ENCODE results near the gene MEIS2.

Gene MEIS2

DNA sequence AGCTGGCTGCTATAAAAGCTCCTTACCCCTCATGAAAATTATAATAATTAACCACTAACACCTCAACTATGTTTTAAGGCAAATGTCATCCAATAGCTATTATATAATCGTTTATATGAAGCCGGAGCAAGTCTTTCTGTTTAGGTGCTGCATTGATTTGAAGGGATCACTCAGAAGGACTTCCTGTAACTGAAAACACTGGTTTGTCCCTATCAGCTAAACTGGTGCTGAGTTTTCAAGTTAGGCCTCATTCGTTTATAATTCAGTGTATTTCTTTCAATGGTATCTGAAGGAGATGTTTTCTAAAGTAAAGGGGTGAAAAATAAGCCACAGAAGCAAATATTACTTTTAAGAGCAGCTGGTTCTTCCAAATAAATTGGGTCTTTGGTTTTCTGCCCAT, 14.2 kb downstream of the MEIS2 start (continued):
- TF ChIP-seq, protein P1, sequence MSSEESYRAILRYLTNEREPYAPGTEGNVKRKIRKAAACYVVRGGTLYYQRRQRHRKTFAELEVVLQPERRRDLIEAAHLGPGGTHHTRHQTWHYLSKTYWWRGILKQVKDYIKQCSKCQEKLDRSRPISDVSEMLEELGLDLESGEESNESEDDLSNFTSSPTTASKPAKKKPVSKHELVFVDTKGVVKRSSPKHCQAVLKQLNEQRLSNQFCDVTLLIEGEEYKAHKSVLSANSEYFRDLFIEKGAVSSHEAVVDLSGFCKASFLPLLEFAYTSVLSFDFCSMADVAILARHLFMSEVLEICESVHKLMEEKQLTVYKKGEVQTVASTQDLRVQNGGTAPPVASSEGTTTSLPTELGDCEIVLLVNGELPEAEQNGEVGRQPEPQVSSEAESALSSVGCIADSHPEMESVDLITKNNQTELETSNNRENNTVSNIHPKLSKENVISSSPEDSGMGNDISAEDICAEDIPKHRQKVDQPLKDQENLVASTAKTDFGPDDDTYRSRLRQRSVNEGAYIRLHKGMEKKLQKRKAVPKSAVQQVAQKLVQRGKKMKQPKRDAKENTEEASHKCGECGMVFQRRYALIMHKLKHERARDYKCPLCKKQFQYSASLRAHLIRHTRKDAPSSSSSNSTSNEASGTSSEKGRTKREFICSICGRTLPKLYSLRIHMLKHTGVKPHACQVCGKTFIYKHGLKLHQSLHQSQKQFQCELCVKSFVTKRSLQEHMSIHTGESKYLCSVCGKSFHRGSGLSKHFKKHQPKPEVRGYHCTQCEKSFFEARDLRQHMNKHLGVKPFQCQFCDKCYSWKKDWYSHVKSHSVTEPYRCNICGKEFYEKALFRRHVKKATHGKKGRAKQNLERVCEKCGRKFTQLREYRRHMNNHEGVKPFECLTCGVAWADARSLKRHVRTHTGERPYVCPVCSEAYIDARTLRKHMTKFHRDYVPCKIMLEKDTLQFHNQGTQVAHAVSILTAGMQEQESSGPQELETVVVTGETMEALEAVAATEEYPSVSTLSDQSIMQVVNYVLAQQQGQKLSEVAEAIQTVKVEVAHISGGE (tag by site-specific recombination; conservative IDR thresholded peaks at IDR 0.05; ENCODE audit: low read depth), result no peak
- TF ChIP-seq RBAK (tag by site-specific recombination; IDR thresholded peaks at IDR 0.05) (no peak), ZNF138 (tag by site-specific recombination; IDR thresholded peaks at IDR 0.05; ENCODE audit: borderline replicate concordance) (no peak), SCRT2 (tag by site-specific recombination; IDR thresholded peaks at IDR 0.05) (no peak), WT1 (tag by site-specific recombination; IDR thresholded peaks at IDR 0.05) (no peak)
- TF ChIP-seq, protein P2, sequence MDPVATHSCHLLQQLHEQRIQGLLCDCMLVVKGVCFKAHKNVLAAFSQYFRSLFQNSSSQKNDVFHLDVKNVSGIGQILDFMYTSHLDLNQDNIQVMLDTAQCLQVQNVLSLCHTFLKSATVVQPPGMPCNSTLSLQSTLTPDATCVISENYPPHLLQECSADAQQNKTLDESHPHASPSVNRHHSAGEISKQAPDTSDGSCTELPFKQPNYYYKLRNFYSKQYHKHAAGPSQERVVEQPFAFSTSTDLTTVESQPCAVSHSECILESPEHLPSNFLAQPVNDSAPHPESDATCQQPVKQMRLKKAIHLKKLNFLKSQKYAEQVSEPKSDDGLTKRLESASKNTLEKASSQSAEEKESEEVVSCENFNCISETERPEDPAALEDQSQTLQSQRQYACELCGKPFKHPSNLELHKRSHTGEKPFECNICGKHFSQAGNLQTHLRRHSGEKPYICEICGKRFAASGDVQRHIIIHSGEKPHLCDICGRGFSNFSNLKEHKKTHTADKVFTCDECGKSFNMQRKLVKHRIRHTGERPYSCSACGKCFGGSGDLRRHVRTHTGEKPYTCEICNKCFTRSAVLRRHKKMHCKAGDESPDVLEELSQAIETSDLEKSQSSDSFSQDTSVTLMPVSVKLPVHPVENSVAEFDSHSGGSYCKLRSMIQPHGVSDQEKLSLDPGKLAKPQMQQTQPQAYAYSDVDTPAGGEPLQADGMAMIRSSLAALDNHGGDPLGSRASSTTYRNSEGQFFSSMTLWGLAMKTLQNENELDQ (tag by site-specific recombination; IDR thresholded peaks at IDR 0.05; ENCODE audit: low read depth), result no peak
- TF ChIP-seq, protein P3, sequence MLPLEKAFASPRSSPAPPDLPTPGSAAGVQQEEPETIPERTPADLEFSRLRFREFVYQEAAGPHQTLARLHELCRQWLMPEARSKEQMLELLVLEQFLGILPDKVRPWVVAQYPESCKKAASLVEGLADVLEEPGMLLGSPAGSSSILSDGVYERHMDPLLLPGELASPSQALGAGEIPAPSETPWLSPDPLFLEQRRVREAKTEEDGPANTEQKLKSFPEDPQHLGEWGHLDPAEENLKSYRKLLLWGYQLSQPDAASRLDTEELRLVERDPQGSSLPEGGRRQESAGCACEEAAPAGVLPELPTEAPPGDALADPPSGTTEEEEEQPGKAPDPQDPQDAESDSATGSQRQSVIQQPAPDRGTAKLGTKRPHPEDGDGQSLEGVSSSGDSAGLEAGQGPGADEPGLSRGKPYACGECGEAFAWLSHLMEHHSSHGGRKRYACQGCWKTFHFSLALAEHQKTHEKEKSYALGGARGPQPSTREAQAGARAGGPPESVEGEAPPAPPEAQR (tag by site-specific recombination; IDR thresholded peaks at IDR 0.05), result no peak
- TF ChIP-seq, protein P4, sequence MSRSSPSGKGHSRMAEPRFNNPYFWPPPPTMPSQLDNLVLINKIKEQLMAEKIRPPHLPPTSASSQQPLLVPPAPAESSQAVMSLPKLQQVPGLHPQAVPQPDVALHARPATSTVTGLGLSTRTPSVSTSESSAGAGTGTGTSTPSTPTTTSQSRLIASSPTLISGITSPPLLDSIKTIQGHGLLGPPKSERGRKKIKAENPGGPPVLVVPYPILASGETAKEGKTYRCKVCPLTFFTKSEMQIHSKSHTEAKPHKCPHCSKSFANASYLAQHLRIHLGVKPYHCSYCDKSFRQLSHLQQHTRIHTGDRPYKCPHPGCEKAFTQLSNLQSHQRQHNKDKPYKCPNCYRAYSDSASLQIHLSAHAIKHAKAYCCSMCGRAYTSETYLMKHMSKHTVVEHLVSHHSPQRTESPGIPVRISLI (tag by site-specific recombination; IDR thresholded peaks at IDR 0.05), result no peak
- TF ChIP-seq, protein P5, sequence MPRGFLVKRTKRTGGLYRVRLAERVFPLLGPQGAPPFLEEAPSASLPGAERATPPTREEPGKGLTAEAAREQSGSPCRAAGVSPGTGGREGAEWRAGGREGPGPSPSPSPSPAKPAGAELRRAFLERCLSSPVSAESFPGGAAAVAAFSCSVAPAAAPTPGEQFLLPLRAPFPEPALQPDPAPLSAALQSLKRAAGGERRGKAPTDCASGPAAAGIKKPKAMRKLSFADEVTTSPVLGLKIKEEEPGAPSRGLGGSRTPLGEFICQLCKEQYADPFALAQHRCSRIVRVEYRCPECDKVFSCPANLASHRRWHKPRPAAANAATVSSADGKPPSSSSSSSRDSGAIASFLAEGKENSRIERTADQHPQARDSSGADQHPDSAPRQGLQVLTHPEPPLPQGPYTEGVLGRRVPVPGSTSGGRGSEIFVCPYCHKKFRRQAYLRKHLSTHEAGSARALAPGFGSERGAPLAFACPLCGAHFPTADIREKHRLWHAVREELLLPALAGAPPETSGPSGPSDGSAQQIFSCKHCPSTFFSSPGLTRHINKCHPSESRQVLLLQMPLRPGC (tag by site-specific recombination; IDR thresholded peaks at IDR 0.05), result no peak
- TF ChIP-seq, protein P6, sequence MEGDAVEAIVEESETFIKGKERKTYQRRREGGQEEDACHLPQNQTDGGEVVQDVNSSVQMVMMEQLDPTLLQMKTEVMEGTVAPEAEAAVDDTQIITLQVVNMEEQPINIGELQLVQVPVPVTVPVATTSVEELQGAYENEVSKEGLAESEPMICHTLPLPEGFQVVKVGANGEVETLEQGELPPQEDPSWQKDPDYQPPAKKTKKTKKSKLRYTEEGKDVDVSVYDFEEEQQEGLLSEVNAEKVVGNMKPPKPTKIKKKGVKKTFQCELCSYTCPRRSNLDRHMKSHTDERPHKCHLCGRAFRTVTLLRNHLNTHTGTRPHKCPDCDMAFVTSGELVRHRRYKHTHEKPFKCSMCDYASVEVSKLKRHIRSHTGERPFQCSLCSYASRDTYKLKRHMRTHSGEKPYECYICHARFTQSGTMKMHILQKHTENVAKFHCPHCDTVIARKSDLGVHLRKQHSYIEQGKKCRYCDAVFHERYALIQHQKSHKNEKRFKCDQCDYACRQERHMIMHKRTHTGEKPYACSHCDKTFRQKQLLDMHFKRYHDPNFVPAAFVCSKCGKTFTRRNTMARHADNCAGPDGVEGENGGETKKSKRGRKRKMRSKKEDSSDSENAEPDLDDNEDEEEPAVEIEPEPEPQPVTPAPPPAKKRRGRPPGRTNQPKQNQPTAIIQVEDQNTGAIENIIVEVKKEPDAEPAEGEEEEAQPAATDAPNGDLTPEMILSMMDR (tag by site-specific recombination; IDR thresholded peaks at IDR 0.05), result no peak

DNA sequence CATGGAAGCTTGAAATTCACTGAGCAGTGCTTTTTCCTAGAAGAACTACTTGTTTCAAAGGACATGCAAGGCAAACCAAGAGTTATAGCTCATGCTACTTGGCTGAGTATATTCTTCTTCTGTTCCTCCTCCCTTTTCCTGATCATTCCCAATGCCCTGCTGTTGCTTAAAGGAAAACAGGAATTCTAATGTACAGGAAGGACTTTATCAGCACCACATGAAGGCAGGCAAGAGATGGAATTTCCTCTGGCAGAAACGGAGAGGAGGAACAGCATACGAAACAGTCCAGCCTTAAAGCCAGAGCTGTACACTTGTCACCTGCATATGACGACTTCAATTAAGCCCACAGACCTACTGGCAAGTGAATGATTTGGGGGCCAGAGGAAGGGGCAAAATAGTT, 15.7 kb downstream of the MEIS2 start:
- POLR2A ChIA-PET, result no interaction called here
- no peak overlapping the region for H3K4me3 ChIP-seq (ENCODE audit: low read depth, low read length)
- H3K4me1 ChIP-seq (ENCODE audit: control insufficient read depth, insufficient read depth, low read length), result peaks cover 17% of the 10 kb centered on the region
- H3K36me3 ChIP-seq (ENCODE audit: control insufficient read depth in 2 of 2, insufficient read depth in 1 of 2, low read length in 2 of 2), result peaks cover 4 to 22% of the 10 kb centered on the region in 2 experiments; a peak in 2 of 3 replicates
- H3K27ac ChIP-seq (ENCODE audit: extremely low read depth, low read depth, low read length), result no peak overlapping the region
- CTCF ChIA-PET, result no interaction called here
- H3K9me3 ChIP-seq (ENCODE audit: control insufficient read depth, insufficient read depth, low read depth, low read length), result no peaks in the 10 kb centered on the region
- TF ChIP-seq ZNF155 (tag by site-specific recombination; IDR thresholded peaks at IDR 0.05) (no peak), ZFP69B (tag by site-specific recombination; IDR thresholded peaks at IDR 0.05) (no peak), ZNF777 (tag by site-specific recombination; IDR thresholded peaks at IDR 0.05; ENCODE audit: borderline replicate concordance) (no peak), GLI2 (tag by site-specific recombination; IDR thresholded peaks at IDR 0.05; ENCODE audit: borderline replicate concordance, low read depth) (no peak), ZBTB48 (tag by site-specific recombination; IDR thresholded peaks at IDR 0.05) (no peak), ZNF341 (tag by site-specific recombination; IDR thresholded peaks at IDR 0.05; ENCODE audit: low read depth) (no peak), ZNF391 (tag by site-specific recombination; IDR thresholded peaks at IDR 0.05; ENCODE audit: borderline replicate concordance, low read depth) (no peak), ZNF302 (tag by site-specific recombination; IDR thresholded peaks at IDR 0.05; ENCODE audit: low read depth) (no peak)
- TF ChIP-seq, protein P7, sequence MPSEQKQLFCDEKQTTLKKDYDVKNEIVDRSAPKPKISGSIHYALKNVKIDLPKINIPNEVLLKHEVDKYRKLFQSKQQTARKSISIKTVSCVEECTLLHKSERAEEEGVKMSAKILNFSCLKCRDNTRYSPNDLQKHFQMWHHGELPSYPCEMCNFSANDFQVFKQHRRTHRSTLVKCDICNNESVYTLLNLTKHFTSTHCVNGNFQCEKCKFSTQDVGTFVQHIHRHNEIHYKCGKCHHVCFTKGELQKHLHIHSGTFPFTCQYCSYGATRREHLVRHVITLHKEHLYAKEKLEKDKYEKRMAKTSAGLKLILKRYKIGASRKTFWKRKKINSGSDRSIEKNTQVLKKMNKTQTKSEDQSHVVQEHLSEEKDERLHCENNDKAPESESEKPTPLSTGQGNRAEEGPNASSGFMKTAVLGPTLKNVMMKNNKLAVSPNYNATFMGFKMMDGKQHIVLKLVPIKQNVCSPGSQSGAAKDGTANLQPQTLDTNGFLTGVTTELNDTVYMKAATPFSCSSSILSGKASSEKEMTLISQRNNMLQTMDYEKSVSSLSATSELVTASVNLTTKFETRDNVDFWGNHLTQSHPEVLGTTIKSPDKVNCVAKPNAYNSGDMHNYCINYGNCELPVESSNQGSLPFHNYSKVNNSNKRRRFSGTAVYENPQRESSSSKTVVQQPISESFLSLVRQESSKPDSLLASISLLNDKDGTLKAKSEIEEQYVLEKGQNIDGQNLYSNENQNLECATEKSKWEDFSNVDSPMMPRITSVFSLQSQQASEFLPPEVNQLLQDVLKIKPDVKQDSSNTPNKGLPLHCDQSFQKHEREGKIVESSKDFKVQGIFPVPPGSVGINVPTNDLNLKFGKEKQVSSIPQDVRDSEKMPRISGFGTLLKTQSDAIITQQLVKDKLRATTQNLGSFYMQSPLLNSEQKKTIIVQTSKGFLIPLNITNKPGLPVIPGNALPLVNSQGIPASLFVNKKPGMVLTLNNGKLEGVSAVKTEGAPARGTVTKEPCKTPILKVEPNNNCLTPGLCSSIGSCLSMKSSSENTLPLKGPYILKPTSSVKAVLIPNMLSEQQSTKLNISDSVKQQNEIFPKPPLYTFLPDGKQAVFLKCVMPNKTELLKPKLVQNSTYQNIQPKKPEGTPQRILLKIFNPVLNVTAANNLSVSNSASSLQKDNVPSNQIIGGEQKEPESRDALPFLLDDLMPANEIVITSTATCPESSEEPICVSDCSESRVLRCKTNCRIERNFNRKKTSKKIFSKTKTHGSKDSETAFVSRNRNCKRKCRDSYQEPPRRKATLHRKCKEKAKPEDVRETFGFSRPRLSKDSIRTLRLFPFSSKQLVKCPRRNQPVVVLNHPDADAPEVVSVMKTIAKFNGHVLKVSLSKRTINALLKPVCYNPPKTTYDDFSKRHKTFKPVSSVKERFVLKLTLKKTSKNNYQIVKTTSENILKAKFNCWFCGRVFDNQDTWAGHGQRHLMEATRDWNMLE (tag by site-specific recombination; conservative IDR thresholded peaks at IDR 0.05; ENCODE audit: low read depth), result no peak

All from HEK293 (cell line).